ENCODE results near the gene DRAM1.

DRAM1 gene

GRCh38 chr12:101876861-101877805 lies at the start of gene DRAM1 (continued):
- TF ChIP-seq ZBTB10 (tag by site-specific recombination; IDR thresholded peaks at IDR 0.05) (peak; percentile 82), KLF16 (tag by site-specific recombination; IDR thresholded peaks at IDR 0.05) (peak; percentile 82), ZNF549 (tag by site-specific recombination; IDR thresholded peaks at IDR 0.05) (no peak), ZNF18 (tag by site-specific recombination; IDR thresholded peaks at IDR 0.05) (0 out of 2 replicates have a peak, but pooled peaks have one; percentile 13), ZNF596 (tag by site-specific recombination; IDR thresholded peaks at IDR 0.05) (peak; percentile 27; the same call in 1 of the 2 replicates), ZNF626 (tag by site-specific recombination; IDR thresholded peaks at IDR 0.05) (0 out of 2 replicates have a peak, but pooled peaks have one; percentile 50), ZNF610 (tag by site-specific recombination; IDR thresholded peaks at IDR 0.05; ENCODE audit: borderline replicate concordance) (peak; percentile 50; the same call in 1 of the 2 replicates), ZNF37A (tag by site-specific recombination; IDR thresholded peaks at IDR 0.05) (0 out of 2 replicates have a peak, but pooled peaks have one; percentile 16), ZSCAN30 (tag by site-specific recombination; IDR thresholded peaks at IDR 0.05) (peak; percentile 64), TSHZ1 (tag by site-specific recombination; IDR thresholded peaks at IDR 0.05; ENCODE audit: borderline replicate concordance) (0 out of 2 replicates have a peak, but pooled peaks have one; percentile 24), ZBTB11 (tag by site-specific recombination; conservative IDR thresholded peaks at IDR 0.05; ENCODE audit: low read depth) (peak; percentile 43; the same call in 1 of the 2 replicates), ZNF202 (tag by site-specific recombination; IDR thresholded peaks at IDR 0.05; ENCODE audit: borderline replicate concordance) (no peak), ZNF776 (tag by site-specific recombination; IDR thresholded peaks at IDR 0.05; ENCODE audit: borderline replicate concordance) (no peak), GLIS1 (tag by site-specific recombination; IDR thresholded peaks at IDR 0.05) (peak; percentile 65), CTCF (tag by site-specific recombination; IDR thresholded peaks at IDR 0.05) (peak; percentile 79), OSR2 (tag by site-specific recombination; IDR thresholded peaks at IDR 0.05) (no peak), GLIS2 (tag by site-specific recombination; IDR thresholded peaks at IDR 0.05) (peak; percentile 90), ZNF16 (tag by site-specific recombination; IDR thresholded peaks at IDR 0.05; ENCODE audit: low read depth) (no peak), GLI4 (tag by site-specific recombination; IDR thresholded peaks at IDR 0.05) (no peak), ZNF791 (tag by site-specific recombination; IDR thresholded peaks at IDR 0.05) (no peak), ZFP69B (tag by site-specific recombination; IDR thresholded peaks at IDR 0.05) (peak; percentile 54; the same call in 1 of the 2 replicates), IKZF3 (tag by site-specific recombination; IDR thresholded peaks at IDR 0.05) (peak; percentile 48; the same call in 1 of the 2 replicates), ZBTB1 (tag by site-specific recombination; IDR thresholded peaks at IDR 0.05) (no peak)

Data from HEK293 (cell line).